ENCODE measurements around the gene EMD. TPM values are rescaled to one million over a fixed set of nuclear protein-coding genes. Genes with fewer than 3 reads are reported as not detected.

EMD gene
- polyA plus RNA-seq, 12 donors = 36.2 to 121 (median 46.3) TPM; not detected in 1

- DNase-seq = no peak
These were observed 30.3 kb downstream of the EMD start, which contains the start of gene DNASE1L1 for GRCh38 chrX:154409222-154409871. Gene DNASE1L1, minus strand, starts transcription at chrX:154409254. Its CDS starts 3,686 bp downstream, at chrX:154405568.

- DNase-seq = peak; percentile 46
These were observed 32.9 kb downstream of the EMD start for GRCh38 chrX:154411981-154412340.

GRCh38 chrX:154412468-154412867 is 33.4 kb downstream of the EMD start:
- no peak for DNase-seq

- no peak for DNase-seq
These were observed 34.0 kb downstream of the EMD start for GRCh38 chrX:154413142-154413541.

GRCh38 chrX:154417157-154417556 is 38.1 kb downstream of the EMD start:
- no peak for DNase-seq

- DNase-seq = no peak
These were observed 40.1 kb downstream of the EMD start for GRCh38 chrX:154419189-154419588.

- DNase-seq = no peak
These were observed 40.8 kb downstream of the EMD start for GRCh38 chrX:154419688-154420401.

GRCh38 chrX:154420402-154420756 is 41.3 kb downstream of the EMD start:
- no peak for DNase-seq

- no peak for DNase-seq
These were observed 48.0 kb downstream of the EMD start for GRCh38 chrX:154426916-154427770.

GRCh38 chrX:154428176-154429171 is 49.4 kb downstream of the EMD start, which contains the start of gene ATP6AP1:
Gene ATP6AP1, plus strand, starts transcription at chrX:154428677. Its CDS starts 16 bp downstream, at chrX:154428693.
- peak; percentile 89 for DNase-seq

GRCh38 chrX:154429711-154430110 is 50.6 kb downstream of the EMD start:
- no peak for DNase-seq

GRCh38 chrX:154430479-154430878 is 51.4 kb downstream of the EMD start:
- DNase-seq = no peak

GRCh38 chrX:154430916-154431315 is 51.8 kb downstream of the EMD start:
- DNase-seq = no peak

Other genes with a start within 250 kb of the EMD start
- not detected for gene OPN1LW, start 235.1 kb upstream of the EMD start, polyA plus RNA-seq (ENCODE audit: insufficient read length in 12 of 12)
- gene OPN1MW, start 196.7 kb upstream of the EMD start, polyA plus RNA-seq (ENCODE audit: insufficient read length in 12 of 12) = not detected
- gene OPN1MW2, start 159.5 kb upstream of the EMD start, polyA plus RNA-seq (ENCODE audit: insufficient read length in 12 of 12) = not detected
- not detected for gene OPN1MW3, start 121.7 kb upstream of the EMD start, polyA plus RNA-seq (ENCODE audit: insufficient read length in 12 of 12)
- not detected for gene TEX28, start 84.2 kb upstream of the EMD start, polyA plus RNA-seq (ENCODE audit: insufficient read length in 12 of 12)
- gene TKTL1, start 83.5 kb upstream of the EMD start, polyA plus RNA-seq (ENCODE audit: insufficient read length in 12 of 12) = under 1 TPM in 10 of 12 donors, not detected in 2; 0.08 to 0.63 (median 0.35) TPM
- gene FLNA, start 4.7 kb upstream of the EMD start, polyA plus RNA-seq (ENCODE audit: insufficient read length in 12 of 12) = 100 to 1,000 TPM in 11 of 12 donors, 10 to 100 TPM in 1; 54.4 to 509 (median 215) TPM
- 1,000 to 10,000 TPM; 1,129 to 5,997 (median 5,399) TPM for gene RPL10, start 19.1 kb downstream of the EMD start, polyA plus RNA-seq (ENCODE audit: insufficient read length in 12 of 12)
- gene DNASE1L1, start 30.0 kb downstream of the EMD start, polyA plus RNA-seq (ENCODE audit: insufficient read length in 12 of 12) = 10 to 100 TPM in 11 of 12 donors, not detected in 1; 14.4 to 51.4 (median 34.6) TPM
- gene TAFAZZIN, start 32.2 kb downstream of the EMD start, polyA plus RNA-seq (ENCODE audit: insufficient read length in 12 of 12) = 10 to 100 TPM in 11 of 12 donors, not detected in 1; 20.0 to 36.3 (median 25.5) TPM
- gene ATP6AP1, start 49.4 kb downstream of the EMD start, polyA plus RNA-seq (ENCODE audit: insufficient read length in 12 of 12) = 10 to 100 TPM in 11 of 12 donors, not detected in 1; 53.5 to 75.1 (median 59.0) TPM
- 100 to 1,000 TPM in 2 of 12 donors, 10 to 100 TPM in 9, not detected in 1; 70.4 to 137 (median 83.8) TPM for gene GDI1, start 57.9 kb downstream of the EMD start, polyA plus RNA-seq (ENCODE audit: insufficient read length in 12 of 12)
- gene FAM50A, start 64.8 kb downstream of the EMD start, polyA plus RNA-seq (ENCODE audit: insufficient read length in 12 of 12) = 10 to 100 TPM in 11 of 12 donors, not detected in 1; 47.6 to 88.9 (median 54.2) TPM
- 10 to 100 TPM in 10 of 12 donors, 1 to 10 TPM in 1, not detected in 1; 6.7 to 67.7 (median 38.3) TPM for gene PLXNA3, start 79.0 kb downstream of the EMD start, polyA plus RNA-seq (ENCODE audit: insufficient read length in 12 of 12)
- gene LAGE3, start 100.0 kb downstream of the EMD start, polyA plus RNA-seq (ENCODE audit: insufficient read length in 12 of 12) = 10 to 100 TPM in 7 of 12 donors, 1 to 10 TPM in 4, not detected in 1; 6.6 to 21.3 (median 10.2) TPM
- gene UBL4A, start 107.3 kb downstream of the EMD start, polyA plus RNA-seq (ENCODE audit: insufficient read length in 12 of 12) = 10 to 100 TPM in 11 of 12 donors, not detected in 1; 16.7 to 29.2 (median 21.2) TPM
- gene SLC10A3, start 111.3 kb downstream of the EMD start, polyA plus RNA-seq (ENCODE audit: insufficient read length in 12 of 12) = 10 to 100 TPM in 7 of 12 donors, 1 to 10 TPM in 4, not detected in 1; 9.6 to 20.6 (median 11.8) TPM
- 10 to 100 TPM in 11 of 12 donors, not detected in 1; 19.6 to 87.7 (median 25.8) TPM for gene FAM3A, start 136.9 kb downstream of the EMD start, polyA plus RNA-seq (ENCODE audit: insufficient read length in 12 of 12)
- 10 to 100 TPM in 8 of 12 donors, 1 to 10 TPM in 3, not detected in 1; 8.5 to 41.0 (median 11.9) TPM for gene G6PD, start 167.6 kb downstream of the EMD start, polyA plus RNA-seq (ENCODE audit: insufficient read length in 12 of 12)
- 10 to 100 TPM in 10 of 12 donors, 1 to 10 TPM in 1, not detected in 1; 9.6 to 16.6 (median 12.3) TPM for gene IKBKG, start 168.3 kb downstream of the EMD start, polyA plus RNA-seq (ENCODE audit: insufficient read length in 12 of 12)
- gene CTAG1A, start 205.8 kb downstream of the EMD start, polyA plus RNA-seq (ENCODE audit: insufficient read length in 12 of 12) = not detected
- not detected for gene CTAG1B, start 240.0 kb downstream of the EMD start, polyA plus RNA-seq (ENCODE audit: insufficient read length in 12 of 12)